GM18858 (cell line): Measurements from ENCODE around the gene SLCO3A1.

ENCODE experiments used
- ATAC-seq: cut with Tn5 transposase; IDR thresholded peaks from one replicate; pipeline ENCODE4 v1.9.1; 2021; ENCODE audit not compliant: unreplicated experiment

The SLCO3A1 gene

DNA sequence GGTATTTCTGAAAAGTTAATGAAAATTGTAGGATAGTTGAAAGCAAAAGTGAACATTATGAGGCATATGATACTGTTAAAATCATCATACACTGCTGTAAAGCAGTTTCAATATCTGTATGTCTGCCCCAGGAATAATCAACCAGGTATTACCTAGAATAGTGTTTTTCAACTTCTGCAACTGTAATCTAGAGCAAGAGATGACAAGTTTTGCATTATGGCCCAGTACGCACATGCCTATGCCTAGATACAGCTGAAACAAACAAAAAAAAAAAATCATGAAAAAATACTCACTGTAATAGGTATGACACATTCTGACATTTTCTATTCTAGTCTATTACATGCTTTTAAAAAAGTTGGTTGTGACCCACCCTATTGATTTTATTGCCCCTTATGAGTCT, 299.5 kb downstream of the SLCO3A1 start:
- no peak for ATAC-seq

DNA sequence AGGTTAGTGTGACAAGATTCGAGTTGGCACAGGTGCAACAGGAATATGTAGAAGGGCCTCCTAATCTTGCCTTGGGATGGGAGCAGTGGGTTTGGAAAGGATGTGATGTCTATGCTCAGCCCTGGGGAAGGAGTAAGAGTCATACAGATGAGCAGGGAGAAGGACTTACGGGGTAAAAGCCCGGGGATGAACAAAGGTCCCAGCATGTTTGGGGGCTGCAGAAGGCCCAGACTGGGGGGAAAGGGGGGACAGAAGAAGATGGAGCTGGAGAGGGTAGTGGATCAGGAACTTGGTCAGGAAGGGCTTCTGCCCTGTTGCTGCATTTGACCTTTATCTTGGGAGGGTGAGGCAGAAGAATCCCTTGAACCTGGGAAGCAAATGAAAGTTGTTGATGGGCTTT, 300.1 kb downstream of the SLCO3A1 start:
- ATAC-seq: no peak

DNA sequence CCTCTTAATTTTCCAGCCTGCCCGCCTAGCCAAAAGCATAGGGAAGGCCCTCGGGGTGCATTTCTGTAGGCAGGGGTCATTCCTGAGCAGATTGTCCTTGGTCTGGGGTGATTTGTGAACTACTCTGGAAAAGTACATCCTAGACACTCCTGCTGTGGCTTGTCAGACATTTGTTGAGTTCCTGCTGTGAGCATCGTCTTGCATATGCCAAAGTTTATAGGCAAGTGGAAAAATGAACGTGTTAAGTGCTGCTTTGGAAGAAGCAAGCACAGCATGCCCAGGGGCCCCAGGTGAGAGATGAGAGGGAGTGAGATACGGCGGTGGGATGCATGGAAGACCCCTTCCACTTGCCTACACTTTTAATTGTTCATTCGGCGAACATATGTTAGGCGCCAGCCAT, 302.4 kb downstream of the SLCO3A1 start:
- ATAC-seq: no peak

DNA sequence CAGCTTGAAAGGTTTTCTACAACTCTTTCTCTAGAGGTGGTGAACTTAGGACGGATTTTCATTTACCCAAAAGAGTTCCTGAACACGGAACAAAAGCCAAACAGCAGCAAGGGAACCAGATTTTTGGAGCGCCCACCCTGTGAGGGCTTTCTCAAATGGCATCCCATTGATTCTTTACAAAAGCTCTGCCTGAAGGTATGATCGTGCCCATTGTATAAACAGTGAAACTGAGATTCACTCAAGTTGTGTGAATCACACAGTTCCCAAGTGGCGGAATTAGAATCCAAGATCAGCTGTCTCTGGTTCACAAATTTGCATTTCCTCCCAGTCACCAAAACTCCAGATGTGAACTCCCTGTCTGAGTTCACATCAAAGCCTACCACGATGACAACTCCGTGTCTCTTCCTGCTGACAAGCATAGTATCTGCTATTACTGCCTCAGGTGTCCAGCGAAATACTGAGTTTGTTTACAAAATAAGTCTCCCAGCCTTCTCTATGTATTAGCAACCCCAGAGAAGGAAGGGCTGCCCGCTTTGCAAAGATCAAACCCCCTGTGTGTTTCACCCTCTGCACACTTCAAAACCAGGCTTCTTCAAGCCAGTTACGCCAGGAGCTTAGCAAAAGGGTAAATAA, 304.3 kb downstream of the SLCO3A1 start:
- ATAC-seq: no peak

DNA sequence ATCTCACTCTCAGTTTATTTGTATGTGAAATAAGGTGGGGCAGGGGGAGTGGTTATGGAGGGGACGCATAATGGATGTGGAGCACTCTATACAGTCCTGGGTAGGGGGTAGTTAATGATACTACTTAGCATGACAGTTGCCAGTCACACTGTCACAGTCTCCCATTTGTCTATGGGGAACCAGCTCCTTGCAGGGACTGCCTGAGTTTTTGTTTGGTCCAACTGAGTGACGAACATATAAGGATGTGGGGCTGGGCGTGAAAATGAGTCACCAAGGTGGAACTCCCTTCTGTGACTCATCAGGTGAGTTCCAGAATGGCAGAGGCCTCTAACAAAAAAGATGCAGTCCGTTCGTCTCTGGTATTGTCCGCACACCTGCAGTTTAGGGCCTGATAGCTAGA, 304.9 kb downstream of the SLCO3A1 start:
- ATAC-seq: peak; percentile 46

DNA sequence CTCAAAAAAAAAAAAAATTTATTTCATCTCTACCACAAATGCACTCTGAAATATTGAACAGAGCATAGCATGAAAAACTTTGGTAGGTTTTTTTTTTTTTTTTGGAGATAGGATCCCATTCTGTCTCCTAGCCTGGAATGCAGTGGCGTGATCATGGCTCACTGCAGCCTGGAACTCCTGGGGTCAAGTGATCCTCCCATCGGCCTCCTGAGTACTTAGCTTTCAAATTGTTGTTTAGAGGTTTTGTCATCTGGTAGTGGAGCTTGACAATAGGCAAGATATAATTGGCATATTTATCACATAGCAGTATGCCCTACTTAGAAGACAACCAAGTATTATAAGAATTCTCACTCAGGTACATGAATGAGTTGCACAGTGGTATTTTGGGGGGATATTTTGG, 306.0 kb downstream of the SLCO3A1 start:
- ATAC-seq: no peak

DNA sequence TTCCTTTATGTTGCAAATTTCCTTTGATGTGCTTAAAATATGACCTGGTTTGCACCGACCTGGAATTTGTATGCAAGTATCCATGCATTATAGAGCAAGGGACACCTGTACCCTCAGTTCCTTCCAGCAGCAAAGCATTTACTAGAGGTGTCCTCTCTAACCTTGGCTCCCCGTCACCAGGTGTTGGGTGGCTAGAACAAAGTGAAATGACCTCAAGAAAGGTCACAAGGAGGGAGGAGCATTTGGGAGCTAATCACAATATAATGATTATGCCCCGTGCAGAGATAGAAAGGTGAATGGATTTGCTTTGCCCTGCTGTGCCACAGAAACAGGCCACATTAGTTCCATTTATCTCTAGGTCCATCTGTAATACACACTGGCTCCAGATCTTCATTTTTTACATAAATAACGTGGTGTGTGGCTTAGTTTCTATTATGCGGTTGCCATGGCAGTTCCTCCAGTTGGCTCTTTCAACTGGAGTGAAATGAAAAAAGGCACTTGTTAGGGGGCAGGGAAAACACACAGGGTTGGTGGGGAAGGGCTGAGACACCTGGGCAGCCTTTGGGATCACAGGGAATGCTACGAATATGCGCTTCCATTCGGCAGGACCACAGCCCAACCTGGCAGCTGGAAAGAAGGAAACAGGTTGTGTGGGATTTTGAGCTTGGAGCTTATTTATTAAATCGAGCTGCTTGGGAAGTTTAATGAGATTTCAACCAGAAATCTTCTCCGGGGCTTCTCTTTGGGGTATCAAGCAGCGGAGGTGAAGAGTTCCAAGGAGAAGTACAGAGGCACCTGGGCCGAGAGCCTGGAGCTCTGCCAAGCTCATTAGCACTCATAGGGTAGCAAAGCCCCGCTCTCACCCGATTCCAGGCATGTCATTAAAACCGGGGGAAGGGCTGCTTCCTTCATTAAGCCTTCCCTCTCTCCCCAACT, 306.7 kb downstream of the SLCO3A1 start:
- no peak for ATAC-seq

DNA sequence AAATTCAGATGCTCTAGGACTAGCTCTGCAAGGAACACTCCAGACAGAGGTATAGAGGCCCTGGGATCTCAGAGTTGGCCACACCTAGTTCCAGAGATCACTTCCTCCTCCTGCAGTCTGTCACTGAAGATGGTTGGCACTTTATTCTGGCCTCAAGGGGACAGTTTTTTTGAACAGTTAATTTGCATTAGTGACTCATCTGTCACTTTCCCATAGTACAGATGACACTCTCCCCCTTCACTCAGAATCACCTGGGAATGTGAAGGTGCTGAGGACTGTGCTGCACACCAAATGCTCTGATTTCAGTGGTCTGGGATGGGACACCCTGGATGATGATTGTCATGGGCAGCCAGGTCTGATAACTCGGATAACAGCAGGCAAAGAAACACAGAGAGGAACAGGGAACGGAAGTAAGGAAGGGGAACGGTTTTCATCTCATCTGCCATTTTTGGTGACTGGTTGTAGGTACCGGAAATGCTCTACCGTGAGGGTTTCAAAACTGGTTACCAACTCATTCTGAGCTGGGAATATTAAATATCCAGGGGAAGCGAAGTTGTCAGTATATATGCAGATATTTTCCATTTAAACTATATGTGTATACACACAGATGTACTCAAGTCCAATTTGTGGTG, 307.6 kb downstream of the SLCO3A1 start:
- peak; percentile 95 for ATAC-seq

DNA sequence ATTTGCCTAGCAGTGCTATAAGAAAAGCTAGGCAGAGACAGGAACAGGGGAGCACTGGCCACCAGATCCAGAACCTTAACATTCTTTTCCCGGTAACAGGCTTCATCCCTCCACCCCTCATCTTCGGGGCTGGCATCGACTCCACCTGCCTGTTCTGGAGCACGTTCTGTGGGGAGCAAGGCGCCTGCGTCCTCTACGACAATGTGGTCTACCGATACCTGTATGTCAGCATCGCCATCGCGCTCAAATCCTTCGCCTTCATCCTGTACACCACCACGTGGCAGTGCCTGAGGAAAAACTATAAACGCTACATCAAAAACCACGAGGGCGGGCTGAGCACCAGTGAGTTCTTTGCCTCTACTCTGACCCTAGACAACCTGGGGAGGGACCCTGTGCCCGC, 309.1 kb downstream of the SLCO3A1 start:
- ATAC-seq: no peak

DNA sequence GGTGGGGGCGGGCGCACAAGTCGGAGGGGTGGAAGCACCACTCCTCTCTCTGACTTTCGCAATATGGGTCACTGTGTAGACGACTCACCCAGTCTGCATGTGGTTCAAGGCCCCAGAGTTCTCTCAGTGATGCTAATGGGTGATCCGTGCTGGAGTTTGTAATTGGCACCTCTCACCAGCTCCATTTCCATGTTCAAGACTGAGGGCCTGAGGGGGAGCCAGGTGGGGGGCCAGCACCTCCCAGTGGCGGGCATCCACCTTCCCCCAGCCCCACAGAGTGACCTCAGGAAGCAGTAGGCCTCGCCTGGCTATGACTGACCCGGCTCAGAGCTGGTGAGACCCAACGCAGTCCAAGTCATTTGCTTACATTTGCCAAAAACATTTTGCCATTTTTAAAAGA, 310.1 kb downstream of the SLCO3A1 start:
- no peak for ATAC-seq

DNA sequence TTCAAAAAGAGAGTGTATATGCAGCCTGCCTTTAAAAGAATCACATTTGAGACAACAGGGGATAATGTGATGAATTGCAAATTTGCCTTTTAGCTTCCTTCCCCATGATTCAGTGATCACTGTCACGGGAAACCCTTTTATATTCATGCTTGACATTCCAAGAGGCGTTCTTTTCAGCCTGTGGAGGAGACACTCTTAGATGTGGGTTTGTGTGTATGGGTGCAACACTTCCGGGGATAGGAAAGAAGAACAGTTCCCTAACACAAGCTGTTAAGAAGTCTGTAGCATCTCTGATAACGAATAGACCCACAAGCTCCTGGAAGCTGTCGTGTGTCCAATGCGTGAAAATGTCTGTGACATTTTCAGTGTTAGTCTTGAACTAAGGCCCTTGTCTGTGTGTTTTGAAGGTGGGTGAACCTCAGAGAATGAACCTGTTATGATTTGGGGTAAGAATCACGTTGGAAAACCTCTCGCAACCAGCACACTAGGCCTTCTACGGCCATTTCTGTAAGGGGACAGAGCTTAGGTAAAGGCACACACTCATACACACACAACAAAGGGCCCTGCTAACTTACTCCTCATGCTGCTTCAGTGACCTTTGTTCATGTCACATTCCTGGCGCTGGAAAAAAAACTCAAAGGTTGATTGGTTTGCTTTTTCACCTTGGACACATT, 311.0 kb downstream of the SLCO3A1 start:
- no peak for ATAC-seq

DNA sequence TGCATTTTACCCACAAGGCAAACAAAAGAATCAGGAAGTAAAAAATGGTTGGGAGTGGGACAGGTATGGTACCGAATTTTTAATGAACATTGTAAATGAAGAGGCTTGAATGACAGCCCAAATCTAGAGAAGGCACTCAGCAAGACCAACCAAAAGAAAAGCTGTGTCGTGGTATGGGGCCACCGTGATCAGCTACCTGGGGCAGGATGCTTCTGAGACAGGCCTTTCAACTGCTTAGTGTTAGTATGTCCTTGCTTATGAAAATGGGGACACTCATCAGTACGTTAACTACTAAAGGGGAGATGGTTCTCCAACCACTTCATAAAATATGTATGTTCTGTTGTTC, 311.5 kb downstream of the SLCO3A1 start:
- ATAC-seq: no peak

DNA sequence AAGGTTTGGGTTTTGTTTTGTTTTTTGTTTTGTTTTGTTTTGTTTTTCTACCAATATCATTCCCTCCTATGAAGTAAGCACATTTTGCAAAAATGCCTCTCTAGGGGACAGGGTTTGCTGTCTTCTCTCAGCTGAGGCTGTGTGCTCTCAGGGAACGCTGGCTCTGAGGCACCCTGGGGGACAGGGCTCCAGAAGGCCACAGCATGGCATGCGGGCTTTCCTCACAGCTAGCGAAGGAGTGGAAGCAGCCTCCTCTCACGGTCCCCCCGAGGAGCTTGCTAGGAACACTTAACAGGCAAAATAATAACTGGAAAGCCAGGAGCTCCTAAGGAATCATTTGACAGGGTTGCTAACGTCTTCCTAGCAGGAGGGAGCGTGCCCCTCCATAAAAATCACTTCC, 312.5 kb downstream of the SLCO3A1 start:
- no peak for ATAC-seq

DNA sequence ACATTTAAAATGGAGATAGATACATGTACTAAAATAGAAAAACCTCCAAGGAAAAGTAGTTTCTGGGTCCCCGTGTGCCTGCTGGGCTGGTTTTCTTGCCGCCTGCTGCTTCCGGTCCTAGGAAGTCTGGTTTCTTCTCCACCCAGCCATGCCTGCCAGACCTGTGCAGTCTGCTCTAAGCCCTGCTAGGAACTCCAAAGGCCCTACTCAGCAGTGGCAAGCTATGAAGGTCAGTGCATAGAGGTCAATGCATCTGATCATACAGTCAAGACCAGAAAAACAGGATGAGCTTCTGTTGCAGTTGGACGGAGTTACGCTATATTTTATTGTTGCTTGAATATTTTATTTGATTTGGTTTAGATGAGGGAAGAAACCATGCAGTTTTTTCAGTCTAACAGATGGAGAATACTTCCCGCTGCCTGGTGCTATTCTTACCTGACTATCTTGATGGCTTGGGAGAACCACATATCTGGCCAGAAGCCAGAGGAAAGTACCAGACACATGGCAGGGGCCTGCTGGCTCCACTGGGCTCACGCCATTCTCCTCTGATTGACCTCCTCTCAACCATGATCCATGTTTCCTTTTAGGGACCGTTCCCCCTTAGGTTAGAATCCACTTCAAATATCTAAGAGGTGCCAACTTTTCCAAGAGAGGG, 313.4 kb downstream of the SLCO3A1 start:
- ATAC-seq: no peak

DNA sequence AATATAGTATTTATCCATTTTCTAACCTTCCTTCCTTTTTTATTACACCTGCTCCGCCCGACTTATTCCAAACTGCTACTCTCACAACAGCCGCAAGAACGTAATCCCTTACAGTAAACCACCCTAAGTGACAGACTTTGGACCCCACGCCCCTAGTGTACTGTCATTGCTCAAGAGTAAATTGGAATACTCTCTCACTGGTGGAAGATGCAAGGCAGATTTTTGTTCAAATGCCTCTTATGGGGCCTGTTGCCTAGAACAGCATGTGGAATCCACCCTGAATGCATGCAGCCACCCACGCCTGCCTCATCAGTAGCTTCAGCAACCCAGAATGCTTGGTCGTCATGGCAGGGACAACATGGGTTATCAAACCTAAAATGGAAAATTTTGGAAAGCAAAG, 313.9 kb downstream of the SLCO3A1 start:
- no peak for ATAC-seq

DNA sequence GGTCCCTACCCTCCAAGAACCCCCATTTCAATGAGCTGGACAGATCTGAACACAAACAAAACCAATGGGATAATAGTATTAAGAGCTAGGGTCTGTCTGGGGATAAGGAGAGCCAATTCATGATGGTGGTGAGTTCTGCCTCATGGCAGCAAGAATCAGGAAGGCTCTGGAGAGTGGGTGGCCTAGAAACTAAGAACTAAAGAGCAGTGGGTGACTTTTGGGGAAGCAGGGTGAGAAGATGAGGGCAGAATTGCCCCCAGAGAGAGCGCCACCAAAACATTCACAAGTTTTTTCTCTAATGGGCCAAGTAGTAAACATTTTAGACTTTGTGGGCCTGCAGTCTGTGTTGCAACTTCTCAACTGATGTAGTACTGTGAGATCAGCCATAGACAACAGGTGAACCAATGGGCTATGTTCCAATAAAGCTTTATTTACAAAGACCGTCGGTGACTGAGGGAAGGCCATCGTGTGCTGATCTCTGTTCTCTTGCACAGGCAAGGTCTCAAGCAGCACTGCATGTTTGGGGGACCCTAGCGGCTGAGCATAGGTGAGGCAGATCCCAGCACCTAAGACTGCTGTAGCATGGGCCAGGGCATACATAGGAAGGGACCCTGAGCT, 314.7 kb downstream of the SLCO3A1 start:
- no peak for ATAC-seq

DNA sequence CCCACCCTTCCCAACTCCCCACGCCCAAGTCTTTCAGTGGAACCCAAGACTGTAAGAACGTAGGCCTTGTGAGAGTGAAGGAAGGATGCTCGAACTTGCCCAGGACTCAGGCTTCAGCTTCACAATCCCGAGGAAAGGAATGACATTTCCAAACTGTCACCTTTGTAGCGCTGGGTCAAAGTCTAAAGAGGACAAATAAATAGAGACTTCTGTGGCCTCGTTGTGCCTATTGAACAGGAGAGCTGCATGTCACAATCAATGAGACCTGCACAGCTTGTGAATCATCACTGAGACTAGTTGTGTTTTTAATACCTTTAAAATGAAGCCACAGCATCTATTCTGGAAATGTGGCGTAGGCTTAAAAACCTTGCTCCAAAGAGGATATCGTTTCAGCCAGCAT, 317.4 kb downstream of the SLCO3A1 start:
- ATAC-seq: no peak

DNA sequence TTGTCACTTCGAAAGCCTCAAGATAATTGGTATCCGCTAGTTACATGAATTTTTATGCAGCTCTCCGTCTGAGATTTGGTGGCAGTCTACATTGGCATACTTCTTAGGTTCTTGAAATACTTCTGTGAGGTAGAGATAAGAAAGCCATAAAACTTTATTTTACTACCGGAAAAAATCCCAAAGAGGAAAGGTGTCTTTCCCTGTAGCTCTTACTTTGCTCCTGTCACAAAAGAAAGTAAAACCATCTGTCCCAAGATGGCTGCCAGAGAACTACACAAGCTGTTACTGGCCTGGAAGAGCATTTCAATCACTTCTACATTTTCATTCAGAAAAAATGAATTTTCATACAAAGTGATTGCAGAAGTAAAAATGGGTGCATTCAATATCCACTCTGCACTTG, 325.4 kb downstream of the SLCO3A1 start:
- ATAC-seq: no peak

DNA sequence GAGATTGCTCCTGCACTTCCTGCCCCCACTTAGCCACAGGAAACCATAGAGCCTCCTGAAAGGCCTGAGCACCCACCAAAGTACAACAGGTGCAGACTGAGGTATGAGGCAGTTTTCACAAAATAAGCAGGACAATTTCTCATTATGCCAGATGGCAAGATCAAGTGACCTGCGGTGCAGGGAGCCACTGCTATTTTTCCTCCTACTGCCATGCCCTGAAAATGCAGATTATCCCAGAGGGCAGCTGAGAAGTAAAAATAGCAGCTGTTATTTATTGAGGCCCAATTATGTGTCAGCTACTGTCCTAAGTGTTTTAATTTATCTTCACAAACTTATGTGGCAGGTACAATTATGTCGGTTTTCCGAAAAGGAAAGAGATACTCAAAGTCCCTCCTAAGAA, 330.6 kb downstream of the SLCO3A1 start:
- no peak for ATAC-seq

DNA sequence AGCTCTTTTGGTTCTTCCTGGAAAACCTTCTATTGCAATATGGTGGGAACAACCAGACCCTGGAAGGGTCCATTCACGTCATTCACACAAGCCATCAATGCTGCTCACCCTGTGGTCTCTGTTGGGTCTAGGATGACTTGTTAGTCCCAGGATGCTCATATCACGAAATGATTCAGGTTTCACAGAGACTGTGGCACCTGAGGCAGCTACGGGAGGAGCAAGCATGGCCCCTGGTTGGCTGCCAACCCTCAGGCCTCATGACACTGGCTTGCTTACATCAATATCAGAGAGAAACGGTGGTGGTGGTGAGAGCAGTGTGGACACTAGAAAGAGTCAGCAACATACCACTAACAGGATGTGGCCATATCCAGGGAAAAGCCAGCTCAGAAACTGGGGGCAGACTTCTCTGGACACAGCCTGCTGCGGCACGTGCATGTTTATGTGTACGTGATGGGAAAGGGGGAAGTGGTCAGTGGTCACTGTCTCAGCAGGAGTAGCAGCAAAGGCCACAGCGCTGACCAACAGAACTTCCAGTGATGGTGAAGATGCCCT, 331.2 kb downstream of the SLCO3A1 start:
- no peak for ATAC-seq
